Eye (tissue), 1 donor: ENCODE data around the gene HRH1.

Source experiments
- DNase-seq: peaks from one replicate; pipeline ENCODE4 v3.0.0-alpha.2; 2015

The HRH1 gene

DNA sequence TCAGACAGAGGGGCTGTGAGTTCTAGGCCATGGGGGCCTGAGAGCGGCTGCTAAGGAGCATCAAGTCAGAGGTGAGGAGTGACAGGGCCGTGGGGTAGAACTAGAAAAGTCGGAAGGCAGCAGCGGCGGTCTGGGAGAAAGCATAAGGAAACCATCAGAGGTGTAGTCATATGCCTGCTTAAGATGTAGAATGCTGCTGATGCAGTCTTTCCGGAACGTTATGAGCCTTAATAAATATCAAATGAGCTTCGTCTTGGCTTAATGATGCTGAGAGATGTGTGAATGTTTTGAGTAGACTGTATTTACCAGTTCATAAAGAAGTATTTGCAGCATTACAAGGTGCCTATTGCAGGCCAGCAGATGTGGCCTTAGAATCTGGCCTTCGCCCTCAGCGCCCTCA lies 133.1 kb downstream of the HRH1 start:
- no peak for DNase-seq

DNA sequence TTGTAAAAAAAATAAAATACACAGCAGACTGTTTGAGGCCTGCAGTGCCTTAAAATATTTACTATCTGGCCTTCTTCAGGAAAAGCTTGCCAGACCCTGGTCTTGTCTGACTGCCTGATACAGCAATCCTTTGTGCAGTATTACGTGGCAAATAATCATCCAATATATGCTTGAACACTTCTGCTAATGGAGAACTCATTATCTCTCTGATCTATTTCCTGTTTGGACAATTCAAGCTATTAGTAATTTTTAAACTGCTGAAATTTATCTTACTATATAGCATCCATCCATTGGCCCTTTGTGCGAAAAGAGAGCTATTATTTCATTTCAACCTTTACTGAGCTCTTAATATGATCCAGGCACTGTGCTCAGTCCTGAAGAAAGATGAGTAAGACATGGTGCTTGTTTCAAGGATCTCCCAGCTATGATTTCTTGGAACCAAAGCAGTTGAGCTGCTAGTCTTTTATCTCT lies 133.8 kb downstream of the HRH1 start:
- DNase-seq, result no peak

DNA sequence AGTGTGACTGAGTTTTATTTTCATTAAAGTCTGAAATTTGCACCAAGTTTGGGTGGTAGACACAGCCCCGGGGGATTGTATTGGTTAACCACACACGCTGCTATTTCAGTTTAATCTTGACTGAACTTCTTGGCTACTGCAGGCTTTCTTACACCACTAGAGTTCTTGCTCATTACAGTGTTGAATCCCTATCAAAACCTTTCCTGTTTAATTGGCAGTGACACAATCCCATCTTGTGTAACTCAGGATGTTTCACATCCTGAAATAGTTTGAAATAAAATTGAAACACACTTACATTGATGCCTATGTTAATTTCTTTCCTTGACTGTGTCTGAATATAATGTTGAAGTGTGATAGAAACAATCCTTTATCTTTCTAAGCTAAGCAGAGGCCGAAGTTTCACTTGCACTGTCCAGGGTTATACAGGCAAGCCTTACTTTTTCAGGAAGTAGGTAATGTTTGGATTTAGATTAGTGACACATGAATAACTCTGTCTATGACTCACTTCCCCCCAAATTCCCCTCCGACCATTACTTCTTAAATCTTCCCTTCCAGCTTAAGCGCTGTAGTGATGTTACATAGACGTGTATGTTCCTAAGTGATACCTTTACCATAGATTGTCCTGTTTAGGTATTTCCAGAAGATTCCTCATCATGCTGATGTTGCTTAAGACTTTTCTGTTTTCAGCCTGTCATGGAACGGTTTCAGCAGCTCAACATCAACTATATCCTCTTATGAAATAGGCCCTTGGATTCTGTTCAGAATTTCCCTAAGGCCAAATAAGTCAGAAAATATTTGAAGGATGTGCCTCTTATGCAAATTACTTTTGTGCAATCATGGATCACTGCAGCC lies 134.7 kb downstream of the HRH1 start:
- peak; percentile 24 for DNase-seq

DNA sequence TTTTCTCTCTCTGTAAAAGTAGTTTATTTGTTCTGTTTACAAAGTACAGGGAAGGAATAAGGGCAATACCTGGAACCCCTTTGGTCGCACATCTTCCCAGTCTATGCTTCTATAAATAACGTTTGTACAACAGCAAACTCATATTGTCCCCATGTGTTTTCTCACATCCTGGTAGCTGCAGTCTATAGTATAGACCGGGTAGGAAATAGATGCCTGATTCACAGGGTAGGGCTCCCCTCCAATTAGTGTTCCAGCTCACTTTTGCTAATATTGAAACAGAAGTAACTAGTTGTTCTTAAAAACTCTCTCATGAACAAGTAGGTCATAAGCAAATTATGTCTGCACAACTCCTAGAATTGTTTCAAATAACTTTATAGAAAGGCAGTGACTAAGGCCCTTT lies 135.6 kb downstream of the HRH1 start:
- DNase-seq, result no peak

DNA sequence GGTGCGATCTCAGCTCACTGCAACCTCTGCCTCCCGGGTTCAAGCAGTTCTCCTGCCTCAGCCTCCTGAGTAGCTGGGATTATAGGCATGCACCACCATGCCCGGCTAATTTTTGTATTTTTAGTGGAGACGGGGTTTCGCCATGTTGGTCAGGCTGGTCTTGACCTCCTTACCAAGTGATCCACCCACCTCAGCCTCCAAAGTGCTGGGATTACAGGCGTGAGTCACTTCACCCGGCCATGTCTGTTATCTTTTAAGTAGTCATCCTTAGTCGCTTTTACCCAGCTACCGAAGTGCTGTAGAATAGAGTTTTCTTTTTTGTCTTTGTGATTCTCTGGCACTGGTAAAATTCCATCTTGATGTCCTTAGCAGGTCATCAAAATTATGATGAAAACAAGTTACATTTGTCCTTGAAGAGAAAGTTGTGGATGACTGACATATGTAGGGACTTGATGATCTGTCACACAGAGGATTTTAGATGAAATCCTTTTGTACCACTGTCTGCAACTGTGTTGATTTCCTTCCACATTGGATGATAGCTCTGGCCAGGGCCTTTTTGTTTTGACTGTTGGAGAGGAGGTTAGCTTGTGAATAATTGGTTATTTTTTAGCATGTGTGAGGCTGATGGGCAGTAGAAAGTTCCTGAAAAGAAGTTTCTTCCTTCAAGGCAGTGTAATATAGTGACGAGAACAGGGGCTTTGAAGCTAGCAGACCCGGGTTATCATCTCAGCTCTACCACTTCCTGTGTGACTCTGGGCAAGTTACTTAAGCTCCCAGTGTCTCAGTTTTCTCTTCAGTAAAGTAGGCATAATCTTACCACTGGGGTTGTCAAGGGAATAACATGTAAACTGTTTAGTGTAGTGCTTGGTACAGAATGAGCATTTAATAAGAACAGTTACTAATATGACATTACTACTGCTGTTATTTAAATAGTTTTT lies 136.7 kb downstream of the HRH1 start:
- DNase-seq, result no peak

DNA sequence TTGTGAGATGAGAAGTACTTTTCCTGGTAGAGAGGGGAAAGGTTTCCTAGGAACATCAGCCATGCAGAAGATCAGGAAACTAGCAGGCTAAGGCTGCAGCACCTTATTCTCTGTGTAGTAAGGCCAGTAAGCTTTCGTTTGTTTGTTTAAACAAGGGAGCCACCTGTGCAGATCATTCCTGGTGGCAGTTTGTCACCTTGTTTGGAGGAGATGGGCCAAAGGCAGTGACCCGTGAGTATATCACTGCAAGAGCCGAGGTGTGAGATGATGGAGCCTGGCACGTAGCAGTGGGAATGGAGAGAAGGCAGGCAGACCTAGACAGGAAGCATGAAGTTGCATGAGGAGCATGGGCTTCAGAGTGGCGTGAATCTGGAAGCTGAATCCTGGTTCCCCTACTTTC lies 137.5 kb downstream of the HRH1 start:
- DNase-seq, result peak; percentile 14

DNA sequence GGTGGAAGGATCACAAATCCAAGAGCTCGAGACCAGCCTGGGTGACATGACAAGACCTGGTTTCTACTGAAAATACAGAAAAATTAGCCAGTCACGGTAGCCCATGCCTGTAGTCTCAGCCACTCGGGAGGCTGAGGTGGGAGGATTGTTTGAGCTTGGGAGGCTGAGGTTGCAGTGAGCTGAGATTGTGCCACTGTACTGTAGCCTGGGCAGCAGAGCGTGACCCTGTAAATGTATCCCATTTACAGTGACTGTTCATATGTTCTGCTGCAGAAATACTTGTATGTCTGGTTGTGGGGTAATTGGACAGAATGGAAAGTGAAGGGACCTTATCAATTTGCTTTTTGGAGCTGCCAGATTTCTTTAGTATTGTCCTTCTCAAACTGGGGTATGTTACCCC lies 142.8 kb downstream of the HRH1 start:
- no peak for DNase-seq

DNA sequence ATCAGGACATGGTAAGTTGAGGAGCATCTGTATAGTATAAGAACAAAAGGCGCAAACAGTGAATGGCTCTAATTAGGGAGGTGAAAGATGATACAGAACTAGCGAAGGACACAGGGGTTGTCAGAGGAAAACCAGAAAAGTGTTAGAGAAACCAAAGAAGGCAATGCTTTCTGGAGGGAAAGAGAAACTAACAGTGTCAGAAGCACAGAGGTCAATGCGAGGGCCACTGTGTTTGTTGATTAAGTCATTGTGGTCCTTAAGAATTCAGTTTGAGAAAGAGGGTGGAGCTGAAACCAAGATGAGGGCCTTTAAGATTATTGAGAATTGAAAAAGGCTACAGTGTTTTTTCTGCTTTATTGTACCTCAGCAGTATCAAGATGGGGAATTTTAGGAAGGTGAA lies 146.7 kb downstream of the HRH1 start:
- no peak for DNase-seq

DNA sequence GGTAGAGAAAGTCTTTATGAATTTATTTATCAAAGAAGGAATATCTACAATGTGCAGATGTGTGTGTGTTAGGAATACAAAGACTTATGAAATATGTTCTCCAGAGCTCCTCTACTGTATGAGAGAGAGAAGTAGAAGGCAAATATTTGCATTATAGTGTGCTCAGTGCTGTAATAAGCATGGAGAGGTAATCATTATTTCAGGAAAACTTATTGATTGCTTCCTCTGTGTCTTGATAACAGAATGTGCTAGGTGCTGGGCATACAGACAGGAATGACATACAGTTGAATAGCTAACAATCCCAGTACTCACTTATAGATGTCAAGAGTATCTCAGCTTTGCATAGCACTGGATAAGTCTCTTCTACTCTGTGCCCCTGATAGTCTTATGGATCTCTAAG lies 148.2 kb downstream of the HRH1 start:
- no peak for DNase-seq

DNA sequence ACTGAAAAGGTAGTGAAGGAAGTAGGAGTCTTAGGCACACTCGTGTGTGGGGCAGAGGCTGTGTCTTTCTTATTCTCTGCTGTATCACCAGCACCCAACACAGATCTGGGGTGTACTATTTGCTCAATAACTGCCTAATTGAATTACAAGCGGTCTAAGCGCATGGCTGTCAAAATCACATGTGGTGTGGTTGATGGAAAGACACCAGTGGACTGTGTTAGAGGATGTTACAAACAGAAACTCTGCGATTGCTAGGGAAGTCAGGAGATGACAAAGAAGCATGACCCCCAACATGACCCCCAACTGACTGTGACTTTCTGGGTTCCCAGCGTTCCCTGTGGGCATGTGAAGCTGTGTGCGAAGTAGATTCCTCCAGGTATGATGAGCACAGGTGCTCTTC lies 149.9 kb downstream of the HRH1 start:
- no peak for DNase-seq

DNA sequence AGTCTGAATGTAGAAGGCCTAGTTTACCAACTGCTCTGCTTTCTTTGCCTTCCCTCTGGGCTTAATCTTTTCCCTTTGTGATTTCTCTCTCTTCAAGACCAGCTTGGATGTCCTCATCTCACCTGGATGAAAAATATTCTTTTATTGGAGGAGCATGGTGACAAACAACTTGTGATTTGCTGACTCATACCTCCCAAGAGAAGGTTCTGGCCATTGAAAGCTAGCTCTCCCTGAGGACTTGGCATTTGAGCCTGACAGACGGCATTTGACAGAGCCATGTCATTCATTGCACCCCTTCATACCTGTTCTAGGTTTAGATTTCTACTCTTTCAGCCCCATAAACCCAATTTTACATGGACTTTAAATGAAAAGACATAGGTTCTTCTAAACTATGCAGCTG lies 151.2 kb downstream of the HRH1 start:
- no peak for DNase-seq

DNA sequence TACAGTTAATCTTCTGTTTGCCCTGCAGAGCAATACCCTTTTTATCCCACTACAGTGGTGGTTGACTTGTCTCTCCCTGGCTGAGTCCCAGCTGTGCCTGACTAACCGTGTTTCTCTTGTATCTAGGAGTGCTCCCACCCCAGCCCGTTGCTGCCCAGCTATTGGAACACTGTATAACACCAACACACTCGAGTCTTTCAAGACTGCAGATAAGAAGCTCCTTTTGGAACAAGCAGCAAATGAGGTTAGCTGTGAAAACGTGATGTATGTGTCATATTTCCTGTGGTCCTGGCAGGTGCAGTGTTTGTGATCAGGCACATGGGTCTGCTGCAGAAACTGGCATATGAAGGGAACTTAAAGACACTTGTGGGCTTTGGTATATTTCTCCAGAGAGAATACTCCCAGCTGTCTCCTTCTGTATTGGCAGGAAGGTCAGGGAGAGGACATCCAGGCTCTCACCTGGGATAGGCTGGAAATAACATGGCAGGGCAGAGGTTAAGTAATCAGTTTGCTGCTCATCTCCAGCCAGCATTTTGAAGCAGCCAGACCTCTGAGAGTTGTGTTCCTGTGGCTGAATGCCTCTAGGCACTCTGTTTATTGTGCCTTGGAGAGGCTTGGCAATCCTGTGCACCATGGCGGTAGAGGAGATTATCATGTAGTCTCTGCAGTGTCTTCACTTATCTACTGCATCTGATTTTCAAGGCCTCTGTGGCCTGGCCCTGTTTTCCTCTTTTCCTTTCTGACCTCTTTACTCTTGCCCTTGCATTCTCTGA lies 152.7 kb downstream of the HRH1 start:
- DNase-seq, result no peak

DNA sequence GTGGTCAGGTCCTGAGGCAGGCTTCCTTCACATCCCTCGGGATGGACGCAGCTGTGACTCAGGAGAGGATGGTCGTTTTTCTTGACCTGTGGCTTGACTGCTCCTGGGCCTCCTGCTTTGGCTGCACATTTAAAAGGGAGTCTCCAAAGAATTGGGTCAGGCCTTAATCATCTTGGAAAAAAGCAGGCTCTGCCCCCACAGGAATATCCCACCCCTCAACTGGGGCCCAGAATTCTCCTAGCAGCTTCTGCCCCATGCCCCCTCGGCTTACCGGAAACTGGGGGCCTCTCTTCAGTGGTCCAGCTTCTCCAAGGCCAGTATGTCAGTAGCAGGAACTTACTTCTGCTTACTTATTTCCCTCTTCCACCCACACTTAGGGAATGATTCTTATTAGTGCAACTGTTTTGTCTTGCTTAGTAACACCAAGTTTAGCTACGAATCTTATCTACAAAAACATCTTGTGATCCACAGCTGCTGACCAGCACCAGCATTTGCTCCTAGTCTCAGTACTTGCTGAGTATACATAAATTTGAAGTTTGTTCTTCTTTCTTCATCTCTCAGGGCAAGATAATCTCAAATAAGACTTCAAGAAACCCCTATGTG lies 153.6 kb downstream of the HRH1 start:
- no peak for DNase-seq

DNA sequence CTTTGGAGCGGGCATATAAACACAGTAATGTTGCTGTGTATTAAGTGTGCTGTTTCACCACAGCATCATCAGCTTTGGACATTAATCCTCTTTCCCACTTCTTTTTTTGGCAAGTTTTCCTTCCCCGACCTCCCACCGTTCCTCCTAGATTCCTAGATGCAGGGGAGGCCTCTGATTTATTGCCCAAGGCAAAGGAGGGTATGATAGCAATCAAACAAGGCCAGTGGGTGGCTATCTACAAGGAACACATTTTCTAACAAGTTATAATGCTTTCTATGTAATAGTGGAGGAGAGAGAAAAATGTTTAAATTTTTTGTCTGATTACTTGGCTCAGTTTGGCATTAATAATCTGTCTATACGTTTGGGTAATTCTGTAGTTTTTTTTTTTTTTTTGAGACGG lies 156.0 kb downstream of the HRH1 start:
- DNase-seq, result no peak

DNA sequence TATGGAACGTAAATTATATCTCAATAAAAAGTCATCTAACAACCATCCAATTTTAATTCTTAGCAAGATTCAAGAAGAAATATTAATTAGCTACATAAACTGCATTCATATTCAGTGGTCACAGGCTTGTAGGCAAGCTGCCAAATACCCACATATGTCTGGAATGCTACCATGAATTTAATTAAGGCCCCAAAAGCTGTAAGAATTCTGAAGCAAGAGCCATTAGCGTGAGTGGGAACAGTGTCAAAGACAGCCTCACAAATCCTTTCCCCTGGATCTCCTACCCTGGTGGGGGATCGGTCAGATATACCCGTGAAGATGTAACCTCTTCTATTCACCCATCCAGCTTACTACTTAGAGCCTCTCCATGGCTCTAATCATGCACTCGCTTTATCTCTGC lies 157.9 kb downstream of the HRH1 start:
- DNase-seq, result no peak
